ENCODE data around the gene RNF151. TPM values are rescaled to one million over a fixed set of nuclear protein-coding genes. Genes with fewer than 3 reads are reported as not detected.

The RNF151 gene
- total and polyA plus RNA-seq, 8 donors = 0.17 TPM; not detected in 7

DNA sequence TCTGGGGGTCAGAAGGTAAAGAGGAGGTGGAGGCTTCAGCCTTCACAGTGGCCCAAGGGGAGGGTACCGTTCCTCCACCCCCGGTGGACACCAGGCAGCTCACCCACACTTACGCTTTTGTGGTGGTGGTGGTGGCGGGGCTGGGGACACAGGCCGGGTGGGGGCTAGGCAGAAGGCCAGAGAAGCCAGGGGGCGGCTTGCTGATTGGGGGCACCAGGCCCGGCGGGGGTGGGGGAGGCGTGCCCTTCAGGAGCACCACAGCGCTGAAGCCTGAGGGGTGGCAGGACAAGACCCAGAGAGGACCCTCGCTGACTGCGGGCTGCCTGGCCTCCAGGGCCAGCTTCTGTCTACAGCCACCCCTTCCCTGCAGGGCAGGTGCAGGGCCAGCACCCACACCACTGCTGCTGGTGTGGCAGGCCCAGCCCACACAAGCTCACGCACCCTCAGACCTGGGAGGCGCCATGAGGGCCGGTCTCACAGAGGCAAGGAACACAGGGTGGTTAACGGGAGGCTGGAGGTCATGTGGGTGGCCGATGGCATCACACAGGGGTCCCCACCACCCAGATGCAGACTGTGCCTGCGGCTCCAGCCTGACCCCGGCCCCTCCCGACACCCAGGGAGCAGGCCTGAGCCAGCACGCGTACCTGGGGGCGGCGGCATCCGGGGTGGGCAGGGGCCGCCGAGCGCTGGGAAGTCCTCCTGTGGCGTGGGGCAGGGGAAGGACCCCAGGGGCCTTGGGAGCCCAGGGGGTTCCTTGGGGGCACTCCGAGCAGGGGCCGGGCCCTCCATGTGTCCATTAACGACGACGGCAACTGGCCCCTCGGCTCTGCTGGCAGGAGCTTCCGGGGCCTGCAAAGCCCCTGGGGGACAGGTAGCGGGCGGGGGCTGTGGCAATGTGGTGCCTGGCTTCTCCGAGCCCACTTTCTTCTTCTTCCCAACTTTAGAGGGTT lies 32.5 kb downstream of the RNF151 start:
- no peak overlapping the region for H3K27ac ChIP-seq
- H3K4me1 ChIP-seq = peaks cover 4 to 10% of the 10 kb centered on the region in 2 donors
- H3K9me3 ChIP-seq = no peaks in the 10 kb centered on the region
- H3K27me3 ChIP-seq = no peaks in the 10 kb centered on the region
- DNase-seq = peak in 1 of 4 donors; percentile 71
- peaks cover 0 to 67% of the 10 kb centered on the region in 2 donors for H3K36me3 ChIP-seq
- H3K4me3 ChIP-seq = no peak overlapping the region
- intact Hi-C loops (cut with DNase I) = no loop called here
- ATAC-seq = no peak
- TF ChIP-seq, protein P1, sequence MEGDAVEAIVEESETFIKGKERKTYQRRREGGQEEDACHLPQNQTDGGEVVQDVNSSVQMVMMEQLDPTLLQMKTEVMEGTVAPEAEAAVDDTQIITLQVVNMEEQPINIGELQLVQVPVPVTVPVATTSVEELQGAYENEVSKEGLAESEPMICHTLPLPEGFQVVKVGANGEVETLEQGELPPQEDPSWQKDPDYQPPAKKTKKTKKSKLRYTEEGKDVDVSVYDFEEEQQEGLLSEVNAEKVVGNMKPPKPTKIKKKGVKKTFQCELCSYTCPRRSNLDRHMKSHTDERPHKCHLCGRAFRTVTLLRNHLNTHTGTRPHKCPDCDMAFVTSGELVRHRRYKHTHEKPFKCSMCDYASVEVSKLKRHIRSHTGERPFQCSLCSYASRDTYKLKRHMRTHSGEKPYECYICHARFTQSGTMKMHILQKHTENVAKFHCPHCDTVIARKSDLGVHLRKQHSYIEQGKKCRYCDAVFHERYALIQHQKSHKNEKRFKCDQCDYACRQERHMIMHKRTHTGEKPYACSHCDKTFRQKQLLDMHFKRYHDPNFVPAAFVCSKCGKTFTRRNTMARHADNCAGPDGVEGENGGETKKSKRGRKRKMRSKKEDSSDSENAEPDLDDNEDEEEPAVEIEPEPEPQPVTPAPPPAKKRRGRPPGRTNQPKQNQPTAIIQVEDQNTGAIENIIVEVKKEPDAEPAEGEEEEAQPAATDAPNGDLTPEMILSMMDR (IDR thresholded peaks at IDR 0.05) = no peak

DNA sequence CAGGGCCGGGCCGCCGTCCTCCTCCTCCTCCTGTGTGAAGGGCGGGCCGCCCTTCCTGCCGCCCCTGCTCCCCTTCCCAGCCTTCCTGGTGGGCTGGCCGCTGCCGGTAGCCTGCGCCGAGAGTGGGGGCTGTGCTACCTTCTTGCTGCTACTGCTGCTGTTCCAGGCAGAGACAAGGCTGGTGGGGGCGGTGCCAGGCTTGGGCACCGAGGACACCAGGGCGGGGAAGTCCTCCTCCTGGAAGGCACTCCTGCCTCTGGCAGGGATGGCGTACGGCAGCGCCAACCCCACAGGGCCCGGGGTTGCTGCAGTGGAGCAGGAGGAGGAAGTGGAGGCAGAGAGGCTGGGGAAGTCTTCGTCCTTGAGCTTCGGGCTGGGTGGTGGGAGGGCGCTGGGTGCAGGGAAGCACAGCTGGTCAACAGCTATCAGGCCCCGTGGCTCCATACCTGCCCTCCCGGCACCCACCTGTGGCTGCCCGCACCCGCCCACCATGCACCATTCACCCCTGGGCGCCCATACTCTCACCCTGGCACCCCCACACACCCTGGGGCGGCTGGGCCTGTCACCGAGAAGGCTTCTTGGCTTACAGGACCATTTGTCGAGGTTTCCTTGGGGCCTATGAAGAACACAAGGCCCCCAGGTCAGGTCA lies 33.3 kb downstream of the RNF151 start:
- TF ChIP-seq, protein P1 (IDR thresholded peaks at IDR 0.05) = no peak
- H3K4me3 ChIP-seq = no peak overlapping the region
- H3K27ac ChIP-seq = no peak overlapping the region
- H3K27me3 ChIP-seq = no peaks in the 10 kb centered on the region
- ATAC-seq (no peak), DNase-seq (no peak)
- H3K4me1 ChIP-seq = peaks cover 8 to 18% of the 10 kb centered on the region in 2 donors
- no peaks in the 10 kb centered on the region for H3K9me3 ChIP-seq
- peaks cover 0 to 67% of the 10 kb centered on the region in 2 donors for H3K36me3 ChIP-seq
- intact Hi-C loops (cut with DNase I) = no loop called here

DNA sequence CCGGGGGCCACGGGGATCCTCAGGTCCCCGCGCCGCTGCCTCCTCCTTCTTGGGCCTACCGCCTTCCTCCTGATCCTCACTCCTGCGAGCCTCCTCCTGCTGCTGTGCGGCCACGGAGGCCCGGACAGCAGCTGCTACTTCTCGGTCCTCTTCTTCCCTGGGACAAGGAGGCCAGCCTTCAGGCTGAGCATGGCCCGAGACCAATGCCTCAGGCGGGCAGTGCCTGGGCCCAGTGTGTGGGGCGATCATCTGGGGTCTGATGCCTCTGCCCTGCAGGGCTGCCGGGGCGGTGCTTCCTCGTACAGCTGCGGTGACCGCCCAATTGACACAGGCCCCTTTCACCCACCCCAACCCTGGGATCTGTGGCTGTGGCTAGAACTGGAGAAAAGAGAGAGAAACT lies 34.4 kb downstream of the RNF151 start:
- ATAC-seq (no peak), DNase-seq (peak in 1 of 4 donors; percentile 69)
- H3K27me3 ChIP-seq = no peaks in the 10 kb centered on the region
- peaks cover 14 to 29% of the 10 kb centered on the region in 2 donors for H3K4me1 ChIP-seq
- no peak overlapping the region for H3K4me3 ChIP-seq
- intact Hi-C loops (cut with DNase I) = no loop called here
- peaks cover 0 to 67% of the 10 kb centered on the region in 2 donors for H3K36me3 ChIP-seq
- no peak overlapping the region for H3K27ac ChIP-seq
- H3K9me3 ChIP-seq = no peaks in the 10 kb centered on the region
- TF ChIP-seq, protein P1 (IDR thresholded peaks at IDR 0.05) = no peak

DNA sequence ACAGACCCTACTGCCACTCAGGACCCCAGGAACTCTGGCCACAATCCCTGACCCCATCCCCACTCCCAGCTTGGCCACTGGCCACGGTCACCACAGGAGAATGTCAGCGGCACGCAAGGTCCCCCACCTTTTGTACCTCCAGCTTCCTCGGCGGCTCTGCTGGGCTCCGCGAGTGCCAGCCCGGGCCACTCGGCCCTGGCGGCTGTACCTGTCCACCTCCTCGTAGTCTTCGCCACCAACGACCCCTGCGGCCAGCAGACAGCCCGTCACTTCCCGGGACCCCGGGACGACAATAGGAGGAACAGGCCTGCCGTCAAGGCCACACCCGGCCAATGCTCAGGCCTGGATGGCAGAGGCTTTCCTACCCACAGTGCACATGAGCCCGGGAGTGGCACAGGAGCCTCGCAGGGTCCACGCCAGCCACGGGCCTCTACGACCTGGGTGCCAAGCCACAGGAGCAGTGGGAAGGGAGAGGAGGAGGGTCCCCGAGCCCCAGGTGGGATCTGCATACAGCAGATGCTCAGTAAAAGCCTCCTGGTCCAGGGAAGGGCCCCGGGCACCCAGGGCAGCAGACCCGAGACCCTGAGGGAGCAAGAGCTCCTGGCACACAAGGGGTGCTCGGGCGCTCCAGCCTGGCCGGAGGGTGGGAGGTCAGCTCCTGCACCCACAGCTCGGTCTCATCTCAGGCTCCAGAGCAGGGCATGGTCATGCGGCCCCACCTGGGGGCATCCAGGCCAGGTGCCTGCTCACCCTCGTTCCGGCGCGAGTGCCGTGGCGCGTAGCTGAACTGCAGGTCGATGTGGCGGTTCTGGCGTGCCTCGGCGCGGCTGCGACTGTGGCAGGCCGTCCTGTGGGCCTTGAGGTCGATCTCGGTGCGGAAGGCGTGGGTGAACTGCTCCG lies 35.0 kb downstream of the RNF151 start:
- ATAC-seq (no peak), DNase-seq (peak in 1 of 4 donors; percentile 80)
- peaks cover 14 to 34% of the 10 kb centered on the region in 2 donors for H3K4me1 ChIP-seq
- no peaks in the 10 kb centered on the region for H3K27me3 ChIP-seq
- intact Hi-C loops (cut with DNase I) = no loop called here
- H3K27ac ChIP-seq = no peak overlapping the region
- TF ChIP-seq, protein P1 (IDR thresholded peaks at IDR 0.05) = no peak
- H3K4me3 ChIP-seq = no peak overlapping the region
- H3K36me3 ChIP-seq = peaks cover 0 to 67% of the 10 kb centered on the region in 2 donors
- H3K9me3 ChIP-seq = no peaks in the 10 kb centered on the region
